ENCODE data around the gene CFAP100. TPM values are rescaled to one million over a fixed set of nuclear protein-coding genes. Genes with fewer than 3 reads are reported as not detected.

CFAP100 gene
- total and polyA plus RNA-seq, 9 of the 15 experiments (the other 6 are each of a cell fraction or from before 2014, with no cell fraction given): not detected

DNA sequence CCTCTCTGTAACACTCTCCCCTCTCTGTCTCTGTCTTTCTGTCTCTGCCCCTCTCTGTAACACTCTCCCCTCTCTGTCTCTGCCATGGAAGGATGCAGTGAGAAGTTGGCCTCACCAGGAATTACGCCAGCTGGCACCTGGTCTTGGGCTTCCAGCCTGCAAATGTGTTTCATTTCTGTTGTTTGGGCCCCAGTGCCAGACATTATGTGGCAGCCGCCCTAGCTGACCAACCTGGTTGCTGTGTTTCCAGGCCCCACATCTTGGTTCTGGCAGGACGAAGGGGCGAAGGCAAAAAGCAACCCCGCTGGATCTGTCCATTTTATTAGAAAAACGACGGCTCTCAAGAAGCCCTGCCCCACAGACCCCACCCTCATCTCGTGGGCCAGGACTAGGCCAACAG, 86.2 kb downstream of the CFAP100 start:
- WGBS (ENCODE audit: insufficient coverage, low coverage, missing lambda C conversion rate): 16% methylated on average over 7 of the region's 8 CpGs
- Histone ChIP-seq H3K4me2 (ENCODE audit: insufficient read depth, low read length) (no peak overlapping the region), H3K79me2 (ENCODE audit: control insufficient read depth, insufficient read depth, low read length) (no peaks in the 10 kb centered on the region), H3K9ac (ENCODE audit: insufficient read depth in 1 of 2, low read depth in 2 of 2, low read length in 2 of 2) (no peak overlapping the region), H3K27ac (ENCODE audit: extremely low read depth, low read depth, low read length) (no peak overlapping the region), H3K36me3 (ENCODE audit: control insufficient read depth, insufficient read depth, low read length) (no peaks in the 10 kb centered on the region), H3K9me1 (ENCODE audit: control insufficient read depth, insufficient read depth, low read length) (no peaks in the 10 kb centered on the region), H3K4me3 (no peak overlapping the region), H3K27me3 (ENCODE audit: control insufficient read depth in 2 of 2, insufficient read depth in 2 of 2, low read length in 2 of 2) (peaks cover 0 to 16% of the 10 kb centered on the region in 2 experiments; a peak in 2 of 5 replicates), H3K9me3 (replicated peaks; ENCODE audit: control insufficient read depth, insufficient read depth, low read depth, low read length) (no peaks in the 10 kb centered on the region), H4K20me1 (replicated peaks; ENCODE audit: control insufficient read depth, insufficient read depth, low read length) (no peaks in the 10 kb centered on the region), H3K4me1 (replicated peaks in 1 of 2; ENCODE audit: control insufficient read depth in 2 of 2, insufficient read depth in 2 of 2, low read length in 2 of 2) (peaks cover 4 to 10% of the 10 kb centered on the region in 2 experiments; a peak in 2 of 5 replicates), H2AFZ (ENCODE audit: low read depth, low read length) (no peak overlapping the region)
- CTCF ChIA-PET (ENCODE audit: low intra/inter-chr PET ratio): interaction anchor here (0.7 kb wide), 1 partner anchor 507 kb away, joined by 3 read pairs; no protein-coding TSS in a partner anchor
- in situ Hi-C loops (cut with MboI) (no loop called here), intact Hi-C loops (cut with micrococcal nuclease) (no loop called here)
- TF ChIP-seq ZKSCAN3 (CRISPR knock-in tag; IDR thresholded peaks at IDR 0.05) (no peak), TEAD1 (CRISPR knock-in tag; IDR thresholded peaks at IDR 0.05) (no peak), NRF1 (conservative IDR thresholded peaks at IDR 0.05 in 1 of 2, IDR thresholded peaks at IDR 0.05 in 1 of 2) (no peak), DMBX1 (CRISPR knock-in tag; IDR thresholded peaks at IDR 0.05; ENCODE audit: borderline replicate concordance) (no peak), ATF3 (IDR thresholded peaks at IDR 0.05) (no peak), ATF3 (CRISPR knock-in tag; conservative IDR thresholded peaks at IDR 0.05) (no peak)
- ATAC-seq (no peak), FAIRE-seq (no peak), DNase-seq (ENCODE audit: extremely low read depth in 1 of 4, low spot score in 3 of 4) (no peak)
- POLR2A ChIA-PET: no interaction called here
- no TSS peak for BruUV-seq (replicated peaks)

Measured in K562 (cell line).